ENCODE results near the gene TRAF1. TPM values are rescaled to one million over a fixed set of nuclear protein-coding genes. Genes with fewer than 3 reads are reported as not detected.

The TRAF1 gene
- total and polyA plus RNA-seq, 2 of the 13 experiments (the other 11 are each of a cell fraction or from before 2014, with no cell fraction given): 0.44 to 1.0 TPM

DNA sequence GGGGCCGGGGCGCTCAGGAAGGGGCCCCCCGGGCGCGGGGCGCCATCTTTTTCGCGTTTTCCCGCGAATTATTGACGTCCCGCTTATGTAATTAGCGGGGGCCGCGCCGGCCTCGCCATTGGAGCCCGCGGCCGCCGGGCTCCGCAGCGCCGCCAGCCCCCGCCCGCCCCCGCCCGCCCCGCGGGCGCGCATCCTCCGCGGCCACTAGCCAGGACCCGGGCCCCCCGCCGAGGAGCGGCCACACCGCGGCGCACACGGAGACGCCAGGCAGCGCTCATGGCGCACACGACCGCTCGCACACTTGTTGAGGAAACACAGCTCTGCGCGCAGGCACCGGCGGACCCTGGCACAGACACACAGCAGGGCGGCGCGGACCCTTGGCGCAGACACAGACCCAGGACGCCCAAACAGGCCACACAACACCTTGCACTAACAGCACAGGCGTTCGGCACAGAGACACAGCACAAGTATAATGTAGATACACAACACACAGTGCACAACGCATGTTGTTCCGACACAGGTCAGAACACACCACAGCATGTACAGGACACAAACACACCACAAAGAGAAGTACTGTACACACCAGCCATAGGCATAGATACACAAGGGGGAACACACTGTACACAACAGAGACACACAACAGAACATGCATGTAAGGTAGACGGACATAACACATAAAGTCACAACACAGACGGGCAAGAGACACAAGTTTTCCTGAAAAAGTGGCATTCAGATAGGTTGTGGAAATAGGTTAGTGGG, 49.1 kb downstream of the TRAF1 start (continued):
- TF ChIP-seq ZNF276 (CRISPR knock-in tag; IDR thresholded peaks at IDR 0.05; ENCODE audit: low read depth): no peak
- peak; percentile 24; the same call in 1 of the 2 replicates for TF ChIP-seq TGIF2 (CRISPR knock-in tag; IDR thresholded peaks at IDR 0.05)
- no peak for TF ChIP-seq ZNF160 (CRISPR knock-in tag; IDR thresholded peaks at IDR 0.05)
- TF ChIP-seq ZMYM2 (CRISPR knock-in tag; IDR thresholded peaks at IDR 0.05): no peak
- peak; percentile 69 for TF ChIP-seq PHF20 (CRISPR knock-in tag; IDR thresholded peaks at IDR 0.05)
- TF ChIP-seq, protein P1, sequence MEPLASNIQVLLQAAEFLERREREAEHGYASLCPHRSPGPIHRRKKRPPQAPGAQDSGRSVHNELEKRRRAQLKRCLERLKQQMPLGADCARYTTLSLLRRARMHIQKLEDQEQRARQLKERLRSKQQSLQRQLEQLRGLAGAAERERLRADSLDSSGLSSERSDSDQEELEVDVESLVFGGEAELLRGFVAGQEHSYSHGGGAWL (CRISPR knock-in tag; IDR thresholded peaks at IDR 0.05): 0 out of 2 replicates have a peak, but pooled peaks have one; percentile 47
- TF ChIP-seq SMC3 (IDR thresholded peaks at IDR 0.05; ENCODE audit: low read length): no peak
- TF ChIP-seq AFF4 (CRISPR knock-in tag; IDR thresholded peaks at IDR 0.05): no peak
- no peak for TF ChIP-seq ZNF562 (CRISPR knock-in tag; IDR thresholded peaks at IDR 0.05; ENCODE audit: borderline replicate concordance)
- no peak; the same call in 1 of the 2 replicates for TF ChIP-seq RFXAP (CRISPR knock-in tag; IDR thresholded peaks at IDR 0.05; ENCODE audit: borderline replicate concordance)
- TF ChIP-seq ZNF616 (CRISPR knock-in tag; IDR thresholded peaks at IDR 0.05; ENCODE audit: low read depth): no peak
- TF ChIP-seq TMF1 (CRISPR knock-in tag; IDR thresholded peaks at IDR 0.05; ENCODE audit: low read depth): peak; percentile 65; the same call in 1 of the 2 replicates
- TF ChIP-seq ZNF281 (CRISPR knock-in tag; IDR thresholded peaks at IDR 0.05; ENCODE audit: borderline replicate concordance): no peak
- peak; percentile 3; the same call in 1 of the 2 replicates for TF ChIP-seq THAP9 (CRISPR knock-in tag; IDR thresholded peaks at IDR 0.05; ENCODE audit: borderline replicate concordance)
- TF ChIP-seq IRF1 (CRISPR knock-in tag; IDR thresholded peaks at IDR 0.05; ENCODE audit: low read depth): no peak

Data from HepG2 (cell line).